B cell (primary cell): Measurements from ENCODE around the gene ARFGAP2. TPM values are rescaled to one million over a fixed set of nuclear protein-coding genes. Genes with fewer than 3 reads are reported as not detected.

ENCODE experiments used
- ATAC-seq: fragments of 200-7000 bp; cut with Tn5 transposase; one replicate; pipeline ENCODE4 v1.10.0; 2021; ENCODE audit warnings: low read depth, mild to moderate bottlenecking, moderate number of reproducible peaks, moderate library complexity
- CTCF ChIA-PET: fragments of 350-600 bp; sonication (Branson Sonifier 250); formaldehyde crosslinking; loops from one replicate; lab custom pipeline; 2021; ENCODE audit warnings: antibody characterized with exemption, inconsistent platforms; lab: Charles Lee
- POLR2A ChIA-PET: fragments of 350-600 bp; sonication (Branson Sonifier 250); formaldehyde crosslinking; loops from one replicate; lab custom pipeline; 2021; ENCODE audit warnings: antibody characterized with exemption; lab: Charles Lee
- DNase-seq: peaks from one replicate; pipeline ENCODE4 v3.0.0; 2013
- H2AFZ ChIP-seq: 2 replicates; pipeline ENCODE4 v1.6.1; 2012; ENCODE audit warnings: mild to moderate bottlenecking, low read depth, low read length; ENCODE audit not compliant: insufficient read depth, poor library complexity, severe bottlenecking
- H3K27ac ChIP-seq, 2 donors: 1 replicate in 1 of 2; 2 replicates in 1 of 2; pipeline ENCODE4 v1.5.1; 2012 to 2013; ENCODE audit warnings: low read length in 2 of 2, mild to moderate bottlenecking in 2 of 2, moderate library complexity in 1 of 2
- H3K27me3 ChIP-seq, 4 experiments: fragments of 200-600 bp in 1 of 4; sonication (generic) in 1 of 4; replicated peaks in 1 of 4; 1 replicate in 2 of 4; 2 replicates in 2 of 4; pipeline versions ENCODE4 v1.6.1 to v1.7.0; 2013 to 2016; ENCODE audit warnings: low read length in 3 of 4, mild to moderate bottlenecking in 2 of 4, mixed read lengths in 1 of 4, moderate library complexity in 1 of 4; ENCODE audit not compliant: insufficient read depth in 4 of 4, control insufficient read depth in 3 of 4; ENCODE audit errors: control extremely low read depth in 1 of 4
- H3K36me3 ChIP-seq, 2 experiments: replicated peaks in 1 of 2; 1 replicate in 1 of 2; 2 replicates in 1 of 2; pipeline versions ENCODE4 v1.6.1 to v1.7.1; 2013; ENCODE audit warnings: low read length in 1 of 2; ENCODE audit not compliant: insufficient read depth in 2 of 2, control insufficient read depth in 1 of 2; ENCODE audit errors: control extremely low read depth in 1 of 2, extremely low read depth in 1 of 2
- H3K4me1 ChIP-seq, 2 donors: fragments of 200-600 bp in 1 of 2; sonication (generic) in 1 of 2; 1 replicate in 1 of 2; 2 replicates in 1 of 2; pipeline versions ENCODE4 v1.5.1 to v1.6.1; 2013 to 2017; ENCODE audit warnings: low read length in 2 of 2; ENCODE audit not compliant: control insufficient read depth in 2 of 2, insufficient read depth in 2 of 2
- H3K4me2 ChIP-seq: replicated peaks from 2 replicates; pipeline ENCODE3; 2012; ENCODE audit warnings: mild to moderate bottlenecking, low read depth, low read length; ENCODE audit not compliant: poor library complexity, severe bottlenecking
- H3K4me3 ChIP-seq, 5 experiments: fragments of 200-600 bp in 1 of 5; sonication (generic) in 1 of 5; 1 replicate in 3 of 5; 2 replicates in 2 of 5; pipeline versions ENCODE4 v1.5.1 to v1.7.0; 2011 to 2016; ENCODE audit warnings: low read length in 4 of 5, mild to moderate bottlenecking in 4 of 5, low read depth in 2 of 5, control low read depth in 1 of 5, moderate library complexity in 1 of 5; ENCODE audit not compliant: insufficient read depth in 1 of 5; ENCODE audit errors: control extremely low read depth in 1 of 5, extremely low read depth in 1 of 5
- H3K79me2 ChIP-seq: fragments of 200-600 bp; sonication (generic); one replicate; pipeline ENCODE4 v1.6.0; 2016; ENCODE audit warnings: low read length; ENCODE audit not compliant: control insufficient read depth, insufficient read depth
- H3K9ac ChIP-seq: fragments of 200-600 bp; sonication (generic); 2 replicates; pipeline ENCODE4 v1.6.1; 2017; ENCODE audit warnings: mild to moderate bottlenecking, low read length, moderate library complexity
- H3K9me3 ChIP-seq, 3 donors: one replicate each; pipeline versions ENCODE4 v1.6.1 to v1.7.1; 2013; ENCODE audit warnings: low read length in 2 of 3; ENCODE audit not compliant: control insufficient read depth in 2 of 3, insufficient read depth in 1 of 3; ENCODE audit errors: control extremely low read depth in 1 of 3
- H4K20me1 ChIP-seq: 2 replicates; pipeline ENCODE4 v1.6.0; 2012; ENCODE audit warnings: mild to moderate bottlenecking, low read length; ENCODE audit not compliant: insufficient read depth, control insufficient read depth, poor library complexity, severe bottlenecking
- H3K27ac Mint-ChIP-seq: one replicate; pipeline ENCODE4 v1.8.0; 2021; ENCODE audit warnings: mixed read lengths
- H3K27me3 Mint-ChIP-seq: one replicate; pipeline ENCODE4 v1.8.0; 2021; ENCODE audit warnings: mixed read lengths
- H3K4me1 Mint-ChIP-seq: one replicate; pipeline ENCODE4 v1.8.0; 2021; ENCODE audit warnings: mixed read lengths
- H3K4me3 Mint-ChIP-seq: one replicate; pipeline ENCODE4 v1.8.0; 2021; ENCODE audit warnings: mixed read lengths
- H3K9me3 Mint-ChIP-seq: one replicate; pipeline ENCODE4 v1.8.0; 2022; ENCODE audit warnings: mixed read lengths; ENCODE audit not compliant: insufficient read depth
- EZH2 ChIP-seq: IDR thresholded peaks from 2 replicates; pipeline ENCODE4 v1.6.1; 2012; ENCODE audit warnings: borderline replicate concordance, low read depth, mild to moderate bottlenecking, moderate library complexity, low read length; ENCODE audit not compliant: insufficient read depth, poor library complexity, severe bottlenecking
- WGBS: methylation state at CpG from one replicate; pipeline ENCODE4 v1.1.5; 2013; ENCODE audit warnings: missing lambda C conversion rate; ENCODE audit not compliant: insufficient coverage; 5-methylcytosine and 5-hydroxymethylcytosine counted together
- intact Hi-C: fragments of 100-400 bp; cut with micrococcal nuclease; formaldehyde crosslinking; loops from one replicate; pipeline ENCODE4 v1.10.0; 2022
- polyA plus RNA-seq: library from polyadenylated mRNA; depleted of rRNA; stranded (reverse); fragments of >200 nt; gene quantifications from 2 replicates; pipeline ENCODE4 v1.2.3, GENCODE V29; 2012
- total RNA-seq, 2 donors: library from RNA; stranded (reverse); fragments of 120-200 nt in 1 of 2; gene quantifications; 1 replicate in 1 of 2; 2 replicates in 1 of 2; pipeline versions ENCODE4 v1.2.3 to v1.2.4, GENCODE V29; 2013 to 2022
- TF ChIP-seq, protein P1 (sequence below): fragments of 200-600 bp; IDR thresholded peaks from one replicate; pipeline ENCODE4 v1.8.0; 2022; ENCODE audit warnings: antibody characterized with exemption, mild to moderate bottlenecking

ARFGAP2 gene
- total and polyA plus RNA-seq, 2 donors (not counting 1 experiment from before 2014, with no cell fraction given) = 141 to 200 TPM

GRCh38 chr11:47144541-47144940 lies 32.1 kb downstream of the ARFGAP2 start:
- H3K27me3 ChIP-seq = no peaks in the 10 kb centered on the region
- no peak overlapping the region for H3K27ac ChIP-seq
- no peak for DNase-seq
- H3K9me3 ChIP-seq = no peaks in the 10 kb centered on the region
- intact Hi-C loops = no loop called here
- no peaks in the 10 kb centered on the region for H3K36me3 ChIP-seq
- H3K27ac Mint-ChIP-seq = no peak overlapping the region
- H3K4me1 ChIP-seq = no peaks in the 10 kb centered on the region
- ATAC-seq = no peak
- no peaks in the 10 kb centered on the region for H4K20me1 ChIP-seq
- POLR2A ChIA-PET = no interaction called here
- H3K27me3 Mint-ChIP-seq = no peaks in the 10 kb centered on the region
- WGBS = 88% methylated on average over 1 of the region's 3 CpGs
- H2AFZ ChIP-seq = no peak overlapping the region
- H3K4me2 ChIP-seq = no peak overlapping the region
- no peak overlapping the region for H3K4me3 ChIP-seq
- no peaks in the 10 kb centered on the region for H3K79me2 ChIP-seq
- no peak overlapping the region for H3K9ac ChIP-seq
- CTCF ChIA-PET = no interaction called here
- TF ChIP-seq, protein P1, sequence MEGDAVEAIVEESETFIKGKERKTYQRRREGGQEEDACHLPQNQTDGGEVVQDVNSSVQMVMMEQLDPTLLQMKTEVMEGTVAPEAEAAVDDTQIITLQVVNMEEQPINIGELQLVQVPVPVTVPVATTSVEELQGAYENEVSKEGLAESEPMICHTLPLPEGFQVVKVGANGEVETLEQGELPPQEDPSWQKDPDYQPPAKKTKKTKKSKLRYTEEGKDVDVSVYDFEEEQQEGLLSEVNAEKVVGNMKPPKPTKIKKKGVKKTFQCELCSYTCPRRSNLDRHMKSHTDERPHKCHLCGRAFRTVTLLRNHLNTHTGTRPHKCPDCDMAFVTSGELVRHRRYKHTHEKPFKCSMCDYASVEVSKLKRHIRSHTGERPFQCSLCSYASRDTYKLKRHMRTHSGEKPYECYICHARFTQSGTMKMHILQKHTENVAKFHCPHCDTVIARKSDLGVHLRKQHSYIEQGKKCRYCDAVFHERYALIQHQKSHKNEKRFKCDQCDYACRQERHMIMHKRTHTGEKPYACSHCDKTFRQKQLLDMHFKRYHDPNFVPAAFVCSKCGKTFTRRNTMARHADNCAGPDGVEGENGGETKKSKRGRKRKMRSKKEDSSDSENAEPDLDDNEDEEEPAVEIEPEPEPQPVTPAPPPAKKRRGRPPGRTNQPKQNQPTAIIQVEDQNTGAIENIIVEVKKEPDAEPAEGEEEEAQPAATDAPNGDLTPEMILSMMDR = no peak
- TF ChIP-seq EZH2 = no peak
- no peak overlapping the region for H3K4me3 Mint-ChIP-seq
- no peaks in the 10 kb centered on the region for H3K4me1 Mint-ChIP-seq
- no peaks in the 10 kb centered on the region for H3K9me3 Mint-ChIP-seq

DNA sequence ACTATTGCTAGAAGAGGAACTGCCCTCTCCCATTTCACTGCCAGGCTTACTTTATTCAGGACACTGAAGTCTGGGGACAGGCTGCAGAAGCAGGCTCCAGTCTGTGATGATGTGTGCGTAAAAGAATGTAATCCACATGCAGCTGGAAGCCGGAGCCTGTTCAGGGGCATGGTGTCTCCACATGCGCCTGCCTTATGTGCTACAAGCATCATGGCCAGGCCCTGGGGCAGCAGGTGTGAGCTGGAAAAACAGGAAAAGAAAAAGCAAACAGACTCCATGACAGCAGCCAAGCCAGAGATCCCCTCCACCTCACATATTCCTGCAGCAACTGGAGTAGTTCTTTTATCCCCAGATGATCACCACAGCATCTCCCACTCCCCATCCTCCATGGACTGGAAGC lies 33.4 kb downstream of the ARFGAP2 start:
- Histone ChIP-seq H2AFZ (no peak overlapping the region), H3K9ac (no peak overlapping the region), H3K4me3 (no peak overlapping the region), H3K79me2 (no peaks in the 10 kb centered on the region), H3K9me3 (no peaks in the 10 kb centered on the region), H3K27ac (no peak overlapping the region), H4K20me1 (no peaks in the 10 kb centered on the region), H3K36me3 (no peaks in the 10 kb centered on the region), H3K4me1 (no peaks in the 10 kb centered on the region), H3K27me3 (no peaks in the 10 kb centered on the region), H3K4me2 (no peak overlapping the region)
- no peaks in the 10 kb centered on the region for H3K4me1 Mint-ChIP-seq
- no peak for DNase-seq
- H3K27ac Mint-ChIP-seq = no peak overlapping the region
- intact Hi-C loops = no loop called here
- CTCF ChIA-PET = no interaction called here
- no peaks in the 10 kb centered on the region for H3K9me3 Mint-ChIP-seq
- no peak for TF ChIP-seq EZH2
- TF ChIP-seq, protein P1 = no peak
- POLR2A ChIA-PET = no interaction called here
- H3K4me3 Mint-ChIP-seq = no peak overlapping the region
- ATAC-seq = no peak
- H3K27me3 Mint-ChIP-seq = no peaks in the 10 kb centered on the region
- 100% methylated on average over 2 of the region's 3 CpGs for WGBS
